Articular chondrocyte of knee joint (primary cell): Measurements from ENCODE around the gene JUN. TPM values are rescaled to one million over a fixed set of nuclear protein-coding genes. Genes with fewer than 3 reads are reported as not detected.

Source experiments
- total RNA-seq: library from RNA; depleted of rRNA; stranded (reverse); fragments of >200 nt; gene quantifications from 2 replicates; pipeline ENCODE4 v1.2.3, GENCODE V29; 2012

The JUN gene
- total RNA-seq, result 60.5 and 93.4 TPM in 2 replicates

GRCh38 chr1:58783993-58784757, at the start of gene JUN:
Gene JUN, minus strand, starts transcription at chr1:58784047. Its CDS starts 977 bp downstream, at chr1:58783070.

Other genes starting within 250 kb of the JUN start
- gene OMA1, start 237.3 kb downstream of the JUN start, total RNA-seq, result 19.9 and 34.4 TPM in 2 replicates
- 0.52 and 1.5 TPM in 2 replicates for gene TACSTD2, start 206.8 kb downstream of the JUN start, total RNA-seq
- gene MYSM1, start 84.0 kb downstream of the JUN start, total RNA-seq, result 26.1 and 29.9 TPM in 2 replicates